NCI-H1436 (cell line): ENCODE results near the gene RUSC2.
"Not testable (repeated sequence)": the region's sequence is repeated elsewhere in the genome, so short reads cannot be mapped to it uniquely, and the experiment has no call there.

Experiments
- DNase-seq: peaks from one replicate; lab custom pipeline; 2025; lab: John Stamatoyannopoulos, UW

Gene RUSC2

GRCh38 chr9:35489313-35490154, at the start of gene RUSC2:
Gene RUSC2 (plus strand): TSS chr9:35490111. CDS start chr9:35546522, 56,411 bp downstream.
- DNase-seq = peak; percentile 82

- no peak for DNase-seq
These were observed 43.9 kb upstream of the RUSC2 start for GRCh38 chr9:35446012-35446411.

GRCh38 chr9:35448496-35448895, 41.4 kb upstream of the RUSC2 start:
- DNase-seq = no peak

- DNase-seq = no peak
These were observed 37.4 kb upstream of the RUSC2 start for GRCh38 chr9:35452481-35452880.

GRCh38 chr9:35453786-35454185, 36.1 kb upstream of the RUSC2 start:
- DNase-seq = no peak

- DNase-seq = no peak
These were observed 25.5 kb upstream of the RUSC2 start for GRCh38 chr9:35464141-35465025.

- DNase-seq = no peak
These were observed 19.6 kb upstream of the RUSC2 start for GRCh38 chr9:35470340-35470739.

- no peak for DNase-seq
These were observed 19.0 kb upstream of the RUSC2 start for GRCh38 chr9:35470894-35471293.

- DNase-seq = no peak
These were observed 13.3 kb upstream of the RUSC2 start for GRCh38 chr9:35476596-35476995.

- peak; percentile 61 for DNase-seq
These were observed 12.6 kb upstream of the RUSC2 start for GRCh38 chr9:35477211-35477855.

GRCh38 chr9:35478871-35479270, 11.0 kb upstream of the RUSC2 start:
- DNase-seq = no peak

- peak; percentile 45 for DNase-seq
These were observed 8.4 kb upstream of the RUSC2 start for GRCh38 chr9:35481347-35481975.

- no peak for DNase-seq
These were observed 7.8 kb upstream of the RUSC2 start for GRCh38 chr9:35482071-35482470.

- DNase-seq = no peak
These were observed 5.5 kb upstream of the RUSC2 start for GRCh38 chr9:35484406-35484805.

- no peak for DNase-seq
These were observed 2.8 kb upstream of the RUSC2 start for GRCh38 chr9:35487081-35487480.

- DNase-seq = no peak
These were observed 1.9 kb upstream of the RUSC2 start for GRCh38 chr9:35488021-35488420.

GRCh38 chr9:35488566-35489312, 1.2 kb upstream of the RUSC2 start:
- peak; percentile 9 for DNase-seq

- no peak for DNase-seq
These were observed 421 bp downstream of the RUSC2 start for GRCh38 chr9:35490155-35490909.

- no peak for DNase-seq
These were observed 1.1 kb downstream of the RUSC2 start for GRCh38 chr9:35490910-35491465.

- not testable (repeated sequence) for DNase-seq
These were observed 3.2 kb downstream of the RUSC2 start for GRCh38 chr9:35493119-35493518.
